ENCODE data around the gene TSPAN31.

- TF ChIP-seq GATA2 (IDR thresholded peaks at IDR 0.05; ENCODE audit: low read depth, low read length) (no peak), GATA3 (IDR thresholded peaks at IDR 0.05; ENCODE audit: low read depth, low read length) (no peak)
These were observed 24.8 kb downstream of the TSPAN31 start for GRCh38 chr12:57769594-57769993.
